Right ventricle myocardium superior (tissue), 1 donor: ENCODE measurements around the gene KIF4B. TPM values are rescaled to one million over a fixed set of nuclear protein-coding genes. Genes with fewer than 3 reads are reported as not detected.
"Not testable (repeated sequence)": the region's sequence is repeated elsewhere in the genome, so short reads cannot be mapped to it uniquely, and the experiment has no call there.

Experiments used
- ATAC-seq: fragments of 200-7000 bp; cut with Tn5 transposase; one replicate; pipeline ENCODE4 v1.9.1; 2020; ENCODE audit warnings: mild to moderate bottlenecking; ENCODE audit not compliant: poor library complexity
- DNase-seq: peaks from one replicate; pipeline ENCODE4 v3.0.0-alpha.2; 2020
- intact Hi-C: fragments of 100-400 bp; cut with DNase I; formaldehyde crosslinking; loops from one replicate; pipeline ENCODE4 v1.11.2; 2022
- total RNA-seq: library from RNA; stranded (reverse); fragmentation: NEBNext Ultra II Directional; extraction: Animal tissue kit (Norgen Biotek cat#: 25700); gene quantifications from one replicate; pipeline ENCODE4 v1.2.1, GENCODE V29; 2021
- donor health status: DM: no; HTN: yes; CAD: no; lungs with severe emphysema.

The KIF4B gene
- total RNA-seq, 1 donor from 2014 or later = not detected

DNA sequence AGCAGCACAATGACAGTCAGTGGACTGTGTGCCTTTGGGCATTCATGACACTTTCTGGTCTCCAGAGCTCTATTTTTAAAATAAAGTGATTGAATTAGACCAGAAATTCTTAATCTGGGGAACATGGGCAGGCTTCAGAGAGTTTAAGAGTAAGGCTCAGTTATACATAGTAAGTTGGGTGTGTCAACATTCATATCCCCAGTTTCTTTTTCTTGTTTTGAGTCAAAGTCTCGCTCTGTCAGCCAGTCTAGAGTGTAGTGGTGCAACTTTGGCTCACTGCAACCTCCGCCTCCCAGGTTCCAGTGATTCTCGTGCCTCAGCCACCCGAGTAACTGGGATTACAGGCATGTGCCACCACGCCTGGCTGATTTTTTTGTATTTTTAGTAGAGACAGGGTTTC lies 13.7 kb upstream of the KIF4B start:
- no peak for ATAC-seq
- intact Hi-C loops = no loop called here
- no peak for DNase-seq

GRCh38 chr5:155001523-155001922 lies 12.0 kb upstream of the KIF4B start:
- DNase-seq = no peak
- intact Hi-C loops = no loop called here
- no peak for ATAC-seq

- DNase-seq, intact Hi-C loops, ATAC-seq: not testable (repeated sequence)
These were observed 10.8 kb upstream of the KIF4B start for GRCh38 chr5:155002722-155003121.

- intact Hi-C loops = no loop called here
- ATAC-seq (no peak), DNase-seq (peak; percentile 48)
These were observed 9.3 kb upstream of the KIF4B start for GRCh38 chr5:155004138-155004744.

- intact Hi-C loops, DNase-seq, ATAC-seq: not testable (repeated sequence)
These were observed 7.3 kb upstream of the KIF4B start for GRCh38 chr5:155006265-155006664.

DNA sequence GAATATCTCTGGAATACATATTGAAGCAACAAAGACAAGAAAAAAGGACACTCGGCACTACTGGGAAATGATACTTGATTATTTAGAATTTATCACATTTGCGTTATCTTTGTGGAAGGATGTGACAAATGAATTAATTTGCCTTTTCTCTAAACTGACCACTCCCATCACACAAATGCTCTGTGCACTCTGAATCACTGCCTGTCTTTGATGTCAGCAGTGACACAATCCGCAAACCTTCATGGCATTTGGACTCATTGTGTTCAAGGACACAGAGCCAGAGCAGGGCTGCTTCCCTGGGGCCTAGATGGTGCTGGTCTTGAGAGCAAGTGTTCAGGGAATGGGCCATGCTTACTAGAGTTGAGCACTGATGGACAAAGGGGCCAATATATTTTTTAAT lies 4.9 kb upstream of the KIF4B start:
- intact Hi-C loops = no loop called here
- DNase-seq (no peak), ATAC-seq (no peak)

DNA sequence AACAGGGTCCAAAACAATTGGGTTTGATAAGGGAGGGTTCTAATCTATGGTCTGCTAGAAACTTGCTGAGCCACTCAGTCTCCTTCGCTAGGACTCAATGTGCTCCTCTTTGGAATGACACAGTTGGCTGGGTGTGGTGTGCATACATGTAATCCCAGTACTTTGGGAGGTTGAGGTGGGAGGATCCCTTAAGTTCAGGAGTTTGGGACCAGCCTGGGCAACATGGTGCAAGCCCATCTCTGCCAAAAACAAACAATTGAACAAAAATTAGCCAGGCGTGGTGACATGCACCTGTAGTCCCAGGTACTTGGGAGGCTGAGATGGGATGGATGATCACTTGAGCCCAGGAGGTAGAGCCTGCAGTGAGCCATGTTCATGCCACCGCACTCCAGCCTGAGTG lies 2.7 kb upstream of the KIF4B start:
- ATAC-seq (no peak), DNase-seq (no peak)
- intact Hi-C loops = no loop called here

- DNase-seq = no peak
- intact Hi-C loops = no loop called here
These were observed 1.7 kb downstream of the KIF4B start for GRCh38 chr5:155015239-155015638.

GRCh38 chr5:155017610-155018009 lies 4.1 kb downstream of the KIF4B start:
- DNase-seq (no peak), ATAC-seq (no peak)
- intact Hi-C loops = no loop called here

More at GRCh38 chr5:155015239-155015638, 1.7 kb downstream of the KIF4B start:
- no peak for ATAC-seq

GRCh38 chr5:155019601-155020226 lies 6.2 kb downstream of the KIF4B start:
- intact Hi-C loops = no loop called here
- ATAC-seq (no peak), DNase-seq (no peak)

- ATAC-seq (no peak), DNase-seq (no peak)
- intact Hi-C loops = no loop called here
These were observed 8.3 kb downstream of the KIF4B start for GRCh38 chr5:155021842-155022241.

GRCh38 chr5:155023320-155023719 lies 9.8 kb downstream of the KIF4B start:
- DNase-seq (no peak), ATAC-seq (no peak)
- intact Hi-C loops = no loop called here

DNA sequence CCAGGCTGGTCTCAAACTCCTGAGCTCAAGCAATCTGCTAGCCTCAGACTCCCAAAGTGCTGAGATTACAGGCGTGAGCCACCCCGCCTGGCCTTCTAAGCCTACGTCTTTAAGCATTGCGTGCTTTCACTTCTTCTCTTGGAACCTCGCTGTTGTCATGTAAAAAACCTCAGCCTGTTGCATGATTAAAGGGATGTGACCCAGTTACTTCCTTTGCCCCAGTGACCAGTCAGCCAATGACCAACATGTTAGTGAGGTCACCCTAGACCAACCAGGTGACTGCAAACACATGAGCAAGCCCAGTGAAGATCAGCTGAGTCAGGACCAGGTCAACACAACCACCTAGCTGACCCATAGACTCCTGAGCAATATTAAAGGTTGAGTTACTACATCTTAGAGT lies 10.5 kb downstream of the KIF4B start:
- no peak for ATAC-seq
- DNase-seq = no peak
- intact Hi-C loops = no loop called here

- no peak for ATAC-seq
- intact Hi-C loops = no loop called here
- no peak for DNase-seq
These were observed 12.3 kb downstream of the KIF4B start for GRCh38 chr5:155025895-155026294.

DNA sequence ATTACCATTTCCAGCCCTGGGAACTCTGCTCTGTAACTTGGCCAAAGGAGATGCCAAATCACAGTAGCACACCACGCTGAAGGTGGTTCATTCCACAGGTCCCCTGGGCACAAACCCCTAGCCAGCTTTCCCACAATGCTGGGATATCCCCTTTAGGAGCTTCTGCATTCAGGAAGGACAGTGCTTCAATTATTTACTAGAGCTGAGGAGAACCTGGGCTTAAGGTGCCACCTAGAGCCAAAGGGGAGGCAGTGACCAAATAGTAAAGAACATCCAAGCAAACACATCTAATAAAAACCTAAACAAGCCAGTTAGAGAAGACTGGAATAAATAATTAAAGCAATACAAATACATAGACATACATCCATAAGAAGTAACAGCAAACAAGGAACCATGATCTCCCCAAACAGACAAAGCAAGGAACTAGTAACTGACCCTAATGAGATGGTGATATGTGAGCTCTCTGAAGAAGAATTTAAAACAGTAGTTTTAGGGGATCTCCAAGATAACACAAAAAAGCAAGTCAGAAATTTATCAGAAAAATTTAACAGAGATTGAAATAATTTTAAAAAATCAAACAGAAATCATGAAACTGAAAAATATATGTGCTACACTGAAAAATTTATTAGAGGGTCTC lies 14.6 kb downstream of the KIF4B start:
- ATAC-seq = no peak
- DNase-seq = no peak
- intact Hi-C loops = no loop called here

- no peak for ATAC-seq
- DNase-seq = no peak
- intact Hi-C loops = no loop called here
These were observed 15.7 kb downstream of the KIF4B start for GRCh38 chr5:155029240-155029639.

GRCh38 chr5:155034145-155034744 lies 20.7 kb downstream of the KIF4B start:
- intact Hi-C loops = not testable (repeated sequence)

GRCh38 chr5:155035087-155035486 lies 21.5 kb downstream of the KIF4B start:
- DNase-seq, ATAC-seq, intact Hi-C loops: not testable (repeated sequence)

More at GRCh38 chr5:155034145-155034744, 20.7 kb downstream of the KIF4B start:
- ATAC-seq, DNase-seq: not testable (repeated sequence)

DNA sequence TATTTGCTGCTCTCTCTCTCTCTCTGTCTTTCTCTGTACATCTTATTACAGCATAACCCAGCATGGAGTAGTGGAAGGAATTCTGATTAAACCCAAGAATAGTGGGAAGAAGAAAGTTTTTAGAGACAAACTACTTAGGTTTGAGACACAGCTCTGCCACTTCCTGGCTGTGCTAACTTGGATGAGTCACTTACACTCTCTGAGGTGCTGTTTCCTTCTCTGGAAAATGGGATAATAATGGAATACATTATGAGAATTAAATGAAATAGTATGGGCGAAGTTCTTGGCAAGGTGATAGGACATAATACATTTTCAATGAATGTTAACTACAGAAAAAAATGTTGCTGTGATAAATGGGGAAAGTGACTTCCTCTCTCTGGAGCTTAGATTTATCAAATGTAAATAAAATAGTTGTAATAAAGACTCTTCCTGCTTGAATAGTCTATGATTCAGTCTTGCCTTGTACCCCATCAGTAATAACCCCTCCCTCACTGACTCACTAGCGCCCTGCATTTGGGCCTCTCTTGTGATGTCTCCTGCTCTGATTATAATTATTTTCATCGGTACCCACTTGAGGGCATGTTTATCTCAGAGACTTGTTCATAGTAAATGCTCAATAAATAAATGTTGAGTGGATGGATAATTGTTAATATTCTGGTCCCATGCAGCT lies 27.6 kb downstream of the KIF4B start:
- intact Hi-C loops = no loop called here

More for the DNA sequence above, 27.6 kb downstream of the KIF4B start:
- DNase-seq (no peak), ATAC-seq (no peak)
